Heart left ventricle (tissue), 13 donors: ENCODE measurements around the gene AHCYL1.

Experiments
- POLR2A ChIP-seq, 2 donors: fragments of 450-650 bp; IDR thresholded peaks; one replicate each; pipeline ENCODE4 v1.6.1; 2017; ENCODE audit warnings: antibody characterized with exemption in 2 of 2, mild to moderate bottlenecking in 2 of 2, moderate library complexity in 2 of 2
- TF ChIP-seq, protein P1 (sequence below), 12 donors: fragments of 200-600 bp; sonication (generic) in 4 of 12; IDR thresholded peaks; one replicate each; pipeline versions ENCODE4 v1.5.0 to v1.8.0; 2018 to 2022; ENCODE audit warnings: antibody characterized with exemption in 12 of 12, mild to moderate bottlenecking in 5 of 12
- donor health status: ischemic (EF 13 %, LVEDD 7.1; RV severe dilation, severe dysfunction).
- donor health status: DM: no; HTN: yes; CAD: no.
- donor health status: DM: no; HTN: no; CAD: no.
- donor health status: ischemic (EF 25% LVEDD 6.9; RV normal size, moderate dysfunction).
- donor health status: ischemic (EF 25% LVEDD 5.7; RV mildly dilated, moderate dysfunction).
- donor health status: ischemic (EF 35%, LVEDD 5.7; RV mildly dilated, moderate dysfunction).
- donor health status: nonischemic (EF 11% LVEDD 7.7; RV severe dilation, severe dysfunction).
- donor health status: DM: yes; HTN: yes; CAD: no.
- donor health status: PGD.
- donor health status: ischemic (EF 29% LVEDD 5.4; RV normal size, mild dysfunction).
- donor health status: nonischemic (EF 23%, LVEDD 6.1; RV moderate dilation, normal function).

DNA sequence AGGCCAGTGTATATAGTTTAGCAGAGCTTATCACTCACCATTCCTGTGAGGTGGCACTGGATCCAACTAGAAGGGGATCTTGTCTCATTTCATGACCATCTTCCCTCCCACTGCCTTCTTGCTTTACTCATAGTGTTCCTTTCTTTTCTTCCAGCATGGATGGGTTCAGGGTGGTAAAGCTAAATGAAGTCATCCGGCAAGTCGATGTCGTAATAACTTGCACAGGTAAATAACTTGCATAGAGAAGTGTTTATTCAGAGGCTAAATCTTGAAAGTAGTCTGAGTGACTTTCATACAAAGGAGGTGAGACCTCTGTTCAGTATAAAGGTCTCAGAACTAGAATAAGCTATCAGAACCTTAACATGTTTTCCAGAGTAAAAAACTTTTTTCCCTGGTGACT lies 33.2 kb downstream of the AHCYL1 start:
- TF ChIP-seq, protein P1, sequence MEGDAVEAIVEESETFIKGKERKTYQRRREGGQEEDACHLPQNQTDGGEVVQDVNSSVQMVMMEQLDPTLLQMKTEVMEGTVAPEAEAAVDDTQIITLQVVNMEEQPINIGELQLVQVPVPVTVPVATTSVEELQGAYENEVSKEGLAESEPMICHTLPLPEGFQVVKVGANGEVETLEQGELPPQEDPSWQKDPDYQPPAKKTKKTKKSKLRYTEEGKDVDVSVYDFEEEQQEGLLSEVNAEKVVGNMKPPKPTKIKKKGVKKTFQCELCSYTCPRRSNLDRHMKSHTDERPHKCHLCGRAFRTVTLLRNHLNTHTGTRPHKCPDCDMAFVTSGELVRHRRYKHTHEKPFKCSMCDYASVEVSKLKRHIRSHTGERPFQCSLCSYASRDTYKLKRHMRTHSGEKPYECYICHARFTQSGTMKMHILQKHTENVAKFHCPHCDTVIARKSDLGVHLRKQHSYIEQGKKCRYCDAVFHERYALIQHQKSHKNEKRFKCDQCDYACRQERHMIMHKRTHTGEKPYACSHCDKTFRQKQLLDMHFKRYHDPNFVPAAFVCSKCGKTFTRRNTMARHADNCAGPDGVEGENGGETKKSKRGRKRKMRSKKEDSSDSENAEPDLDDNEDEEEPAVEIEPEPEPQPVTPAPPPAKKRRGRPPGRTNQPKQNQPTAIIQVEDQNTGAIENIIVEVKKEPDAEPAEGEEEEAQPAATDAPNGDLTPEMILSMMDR (IDR thresholded peaks at IDR 0.05) = no peak
- TF ChIP-seq POLR2A (IDR thresholded peaks at IDR 0.05) = no peak
